ENCODE results near the gene LHFPL3. TPM values are rescaled to one million over a fixed set of nuclear protein-coding genes. Genes with fewer than 3 reads are reported as not detected.
"Not testable (repeated sequence)": the region's sequence is repeated elsewhere in the genome, so short reads cannot be mapped to it uniquely, and the experiment has no call there.

LHFPL3 gene
- total RNA-seq, 1 donor from 2014 or later = not detected

- DNase-seq (ENCODE audit: low spot score) = no peak
These were observed 350.7 kb downstream of the LHFPL3 start for GRCh38 chr7:104679085-104679484.

- no peak for DNase-seq (ENCODE audit: low spot score)
These were observed 357.9 kb downstream of the LHFPL3 start for GRCh38 chr7:104686286-104686685.

- no peak for DNase-seq (ENCODE audit: low spot score)
These were observed 366.3 kb downstream of the LHFPL3 start for GRCh38 chr7:104694710-104695109.

- DNase-seq (ENCODE audit: low spot score) = no peak
These were observed 367.2 kb downstream of the LHFPL3 start for GRCh38 chr7:104695563-104695962.

- DNase-seq (ENCODE audit: low spot score) = no peak
These were observed 371.9 kb downstream of the LHFPL3 start for GRCh38 chr7:104700336-104700735.

- DNase-seq (ENCODE audit: low spot score) = not testable (repeated sequence)
These were observed 392.6 kb downstream of the LHFPL3 start for GRCh38 chr7:104721027-104721426.

GRCh38 chr7:104723001-104723400 is 394.6 kb downstream of the LHFPL3 start:
- DNase-seq (ENCODE audit: low spot score) = no peak

- no peak for DNase-seq (ENCODE audit: low spot score)
These were observed 430.1 kb downstream of the LHFPL3 start for GRCh38 chr7:104758504-104758903.

- no peak for DNase-seq (ENCODE audit: low spot score)
These were observed 433.5 kb downstream of the LHFPL3 start for GRCh38 chr7:104761892-104762291.

GRCh38 chr7:104767113-104767512 is 438.7 kb downstream of the LHFPL3 start:
- DNase-seq (ENCODE audit: low spot score) = no peak

- DNase-seq (ENCODE audit: low spot score) = no peak
These were observed 439.6 kb downstream of the LHFPL3 start for GRCh38 chr7:104767826-104768536.

GRCh38 chr7:104772405-104773345 is 444.3 kb downstream of the LHFPL3 start:
- no peak for DNase-seq (ENCODE audit: low spot score)

- DNase-seq (ENCODE audit: low spot score) = no peak
These were observed 445.4 kb downstream of the LHFPL3 start for GRCh38 chr7:104773796-104774195.

- DNase-seq (ENCODE audit: low spot score) = no peak
These were observed 447.1 kb downstream of the LHFPL3 start for GRCh38 chr7:104775531-104775930.

- DNase-seq (ENCODE audit: low spot score) = no peak
These were observed 448.9 kb downstream of the LHFPL3 start for GRCh38 chr7:104777301-104777800.

- no peak for DNase-seq (ENCODE audit: low spot score)
These were observed 451.5 kb downstream of the LHFPL3 start for GRCh38 chr7:104779888-104780287.

- no peak for DNase-seq (ENCODE audit: low spot score)
These were observed 456.3 kb downstream of the LHFPL3 start for GRCh38 chr7:104784686-104785085.

GRCh38 chr7:104789780-104790179 is 461.4 kb downstream of the LHFPL3 start:
- DNase-seq (ENCODE audit: low spot score) = no peak

GRCh38 chr7:104790440-104790839 is 462.0 kb downstream of the LHFPL3 start:
- no peak for DNase-seq (ENCODE audit: low spot score)

GRCh38 chr7:104791080-104791479 is 462.7 kb downstream of the LHFPL3 start:
- DNase-seq (ENCODE audit: low spot score) = no peak

GRCh38 chr7:104793066-104793465 is 464.7 kb downstream of the LHFPL3 start:
- no peak for DNase-seq (ENCODE audit: low spot score)

- no peak for DNase-seq (ENCODE audit: low spot score)
These were observed 465.8 kb downstream of the LHFPL3 start for GRCh38 chr7:104794154-104794553.

All from mesenteric fat pad (tissue), 1 donor.